VCaP (cell line): ENCODE results near the gene BICRAL.
"Not testable (repeated sequence)": the region's sequence is repeated elsewhere in the genome, so short reads cannot be mapped to it uniquely, and the experiment has no call there.

Experiments used
- H3K27ac ChIP-seq: fragments of 450-650 bp; 2 replicates; pipeline ENCODE4 v1.5.1; 2017
- CTCF ChIP-seq: fragments of 450-650 bp; conservative IDR thresholded peaks from 2 replicates; pipeline ENCODE4 v1.5.1; 2017; ENCODE audit warnings: mild to moderate bottlenecking, moderate library complexity

BICRAL gene

GRCh38 chr6:42790549-42791181, 8.8 kb downstream of the BICRAL start:
- H3K27ac ChIP-seq, result peak overlapping the region; percentile 11; the same call in 1 of the 2 replicates
- no peak for TF ChIP-seq CTCF

- no peak for TF ChIP-seq CTCF
- H3K27ac ChIP-seq, result peak overlapping the region; percentile 11; the same call in 1 of the 2 replicates
These were observed 10.0 kb downstream of the BICRAL start for GRCh38 chr6:42791706-42792320.

- no peak for TF ChIP-seq CTCF
- no peak overlapping the region for H3K27ac ChIP-seq
These were observed 13.8 kb downstream of the BICRAL start for GRCh38 chr6:42795651-42796050.

- no peak for TF ChIP-seq CTCF
- H3K27ac ChIP-seq, result no peak overlapping the region
These were observed 14.3 kb downstream of the BICRAL start for GRCh38 chr6:42796171-42796570.

- H3K27ac ChIP-seq, result not testable (repeated sequence)
These were observed 15.8 kb downstream of the BICRAL start for GRCh38 chr6:42797696-42798095.

- no peak overlapping the region for H3K27ac ChIP-seq
- no peak for TF ChIP-seq CTCF
These were observed 23.5 kb downstream of the BICRAL start for GRCh38 chr6:42805297-42805861.

- not testable (repeated sequence) for H3K27ac ChIP-seq
These were observed 24.5 kb downstream of the BICRAL start for GRCh38 chr6:42806359-42806758.

- no peak overlapping the region for H3K27ac ChIP-seq
- no peak for TF ChIP-seq CTCF
These were observed 26.9 kb downstream of the BICRAL start for GRCh38 chr6:42808492-42809483.
